BE2C (cell line): ENCODE data around the gene PCBP2.

Experiments used
- DNase-seq: peaks from one replicate; pipeline ENCODE4 v3.0.0-alpha.2; 2020
- H3K27me3 ChIP-seq: fragments of 250-450 bp; sonication (Bioruptor Pico); 2 replicates; pipeline ENCODE4 v1.5.1; 2020; ENCODE audit warnings: mild to moderate bottlenecking
- H3K36me3 ChIP-seq: fragments of 250-450 bp; sonication (Bioruptor Pico); 2 replicates; pipeline ENCODE4 v1.5.1; 2020; ENCODE audit warnings: mild to moderate bottlenecking
- H3K4me1 ChIP-seq: fragments of 250-450 bp; sonication (Bioruptor Pico); 2 replicates; pipeline ENCODE4 v1.5.1; 2020
- H3K4me3 ChIP-seq: 2 replicates; pipeline ENCODE4 v1.5.1; 2011; ENCODE audit warnings: low read depth, low read length
- H3K9me3 ChIP-seq: fragments of 250-450 bp; sonication (Bioruptor Pico); 2 replicates; pipeline ENCODE4 v1.5.1; 2020
- CTCF ChIP-seq: IDR thresholded peaks from 2 replicates; pipeline ENCODE4 v1.5.1; 2012; ENCODE audit warnings: mild to moderate bottlenecking, low read depth, low read length

PCBP2 gene

GRCh38 chr12:53492830-53493609, 41.1 kb downstream of the PCBP2 start:
- no peaks in the 10 kb centered on the region for H3K27me3 ChIP-seq
- peaks cover 13% of the 10 kb centered on the region for H3K4me1 ChIP-seq
- H3K36me3 ChIP-seq = peaks cover 3% of the 10 kb centered on the region; the same call in 1 of the 2 replicates
- no peaks in the 10 kb centered on the region for H3K9me3 ChIP-seq
- peak; percentile 97 for DNase-seq
- TF ChIP-seq CTCF = peak; percentile 27; the same call in 1 of the 2 replicates
- peak overlapping the region; percentile 62 for H3K4me3 ChIP-seq

- TF ChIP-seq CTCF = no peak; the same call in 1 of the 2 replicates
- DNase-seq = no peak
- Histone ChIP-seq H3K36me3 (no peaks in the 10 kb centered on the region), H3K4me3 (peak overlapping the region; percentile 62), H3K27me3 (no peaks in the 10 kb centered on the region), H3K9me3 (no peaks in the 10 kb centered on the region), H3K4me1 (peaks cover 13% of the 10 kb centered on the region)
These were observed 41.9 kb downstream of the PCBP2 start for GRCh38 chr12:53493610-53494391.

GRCh38 chr12:53495903-53496751, 44.2 kb downstream of the PCBP2 start:
- H3K27me3 ChIP-seq = no peaks in the 10 kb centered on the region
- DNase-seq = no peak
- no peak for TF ChIP-seq CTCF
- H3K9me3 ChIP-seq = no peaks in the 10 kb centered on the region
- peaks cover 13% of the 10 kb centered on the region for H3K4me1 ChIP-seq
- no peaks in the 10 kb centered on the region for H3K36me3 ChIP-seq
- no peak overlapping the region for H3K4me3 ChIP-seq

GRCh38 chr12:53496752-53497032, 44.8 kb downstream of the PCBP2 start:
- H3K36me3 ChIP-seq = no peaks in the 10 kb centered on the region
- no peak for TF ChIP-seq CTCF
- H3K9me3 ChIP-seq = no peaks in the 10 kb centered on the region
- H3K27me3 ChIP-seq = no peaks in the 10 kb centered on the region
- no peak overlapping the region for H3K4me3 ChIP-seq
- H3K4me1 ChIP-seq = peaks cover 13% of the 10 kb centered on the region
- DNase-seq = no peak

- no peaks in the 10 kb centered on the region for H3K36me3 ChIP-seq
- H3K4me3 ChIP-seq = no peak overlapping the region
- DNase-seq = no peak
- peaks cover 8% of the 10 kb centered on the region for H3K4me1 ChIP-seq
- no peak for TF ChIP-seq CTCF
- no peaks in the 10 kb centered on the region for H3K9me3 ChIP-seq
- no peaks in the 10 kb centered on the region for H3K27me3 ChIP-seq
These were observed 45.6 kb downstream of the PCBP2 start for GRCh38 chr12:53497461-53497860.
